ENCODE measurements around the gene SUSD2.

Gene SUSD2

DNA sequence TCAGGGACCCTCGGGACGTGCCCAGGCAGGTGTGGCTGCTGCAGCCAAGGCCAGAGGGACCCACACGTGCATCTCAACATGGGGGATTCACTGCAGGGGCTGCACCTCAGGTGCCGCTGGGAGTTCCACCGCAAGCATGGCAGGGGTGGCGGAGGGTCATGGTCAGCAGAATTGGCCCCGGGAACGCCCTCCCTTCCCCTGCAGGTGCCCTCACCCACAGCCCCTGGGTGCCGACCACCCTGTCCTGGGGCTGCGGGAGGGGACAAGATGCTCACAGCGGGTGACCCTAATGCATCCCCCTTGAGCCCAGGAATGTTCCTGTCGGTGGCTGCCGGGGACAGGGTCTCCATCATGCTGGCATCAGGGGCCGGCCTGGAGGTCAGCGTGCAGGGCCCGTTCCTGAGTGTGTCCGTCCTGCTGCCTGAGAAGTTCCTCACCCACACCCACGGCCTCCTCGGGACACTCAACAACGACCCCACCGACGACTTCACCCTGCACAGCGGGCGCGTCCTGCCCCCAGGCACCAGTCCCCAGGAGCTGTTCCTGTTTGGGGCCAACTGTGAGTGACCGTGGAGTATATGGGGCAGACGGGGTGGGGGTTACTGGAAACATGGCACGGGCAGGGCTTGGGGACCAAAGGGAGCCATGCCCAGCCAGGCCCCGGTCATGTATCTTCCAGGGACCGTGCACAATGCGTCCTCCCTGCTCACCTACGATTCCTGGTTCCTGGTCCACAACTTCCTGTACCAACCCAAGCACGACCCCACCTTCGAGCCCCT, 5.8 kb downstream of the SUSD2 start:
- TF ChIP-seq, protein P1, sequence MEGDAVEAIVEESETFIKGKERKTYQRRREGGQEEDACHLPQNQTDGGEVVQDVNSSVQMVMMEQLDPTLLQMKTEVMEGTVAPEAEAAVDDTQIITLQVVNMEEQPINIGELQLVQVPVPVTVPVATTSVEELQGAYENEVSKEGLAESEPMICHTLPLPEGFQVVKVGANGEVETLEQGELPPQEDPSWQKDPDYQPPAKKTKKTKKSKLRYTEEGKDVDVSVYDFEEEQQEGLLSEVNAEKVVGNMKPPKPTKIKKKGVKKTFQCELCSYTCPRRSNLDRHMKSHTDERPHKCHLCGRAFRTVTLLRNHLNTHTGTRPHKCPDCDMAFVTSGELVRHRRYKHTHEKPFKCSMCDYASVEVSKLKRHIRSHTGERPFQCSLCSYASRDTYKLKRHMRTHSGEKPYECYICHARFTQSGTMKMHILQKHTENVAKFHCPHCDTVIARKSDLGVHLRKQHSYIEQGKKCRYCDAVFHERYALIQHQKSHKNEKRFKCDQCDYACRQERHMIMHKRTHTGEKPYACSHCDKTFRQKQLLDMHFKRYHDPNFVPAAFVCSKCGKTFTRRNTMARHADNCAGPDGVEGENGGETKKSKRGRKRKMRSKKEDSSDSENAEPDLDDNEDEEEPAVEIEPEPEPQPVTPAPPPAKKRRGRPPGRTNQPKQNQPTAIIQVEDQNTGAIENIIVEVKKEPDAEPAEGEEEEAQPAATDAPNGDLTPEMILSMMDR (IDR thresholded peaks at IDR 0.05; ENCODE audit: low read depth, low read length, missing control alignments) = no peak
- H3K36me3 ChIP-seq (replicated peaks) = no peaks in the 10 kb centered on the region
- in situ Hi-C loops (cut with HindIII; ENCODE audit: low pct_ligation_motif_present, low sequenced_read_pairs) = no loop called here
- no peaks in the 10 kb centered on the region for H3K27me3 ChIP-seq (replicated peaks)
- H3K4me3 ChIP-seq (ENCODE audit: low read depth, low read length) = no peak overlapping the region
- H3K27ac ChIP-seq = no peak overlapping the region
- DNase-seq = no peak

DNA sequence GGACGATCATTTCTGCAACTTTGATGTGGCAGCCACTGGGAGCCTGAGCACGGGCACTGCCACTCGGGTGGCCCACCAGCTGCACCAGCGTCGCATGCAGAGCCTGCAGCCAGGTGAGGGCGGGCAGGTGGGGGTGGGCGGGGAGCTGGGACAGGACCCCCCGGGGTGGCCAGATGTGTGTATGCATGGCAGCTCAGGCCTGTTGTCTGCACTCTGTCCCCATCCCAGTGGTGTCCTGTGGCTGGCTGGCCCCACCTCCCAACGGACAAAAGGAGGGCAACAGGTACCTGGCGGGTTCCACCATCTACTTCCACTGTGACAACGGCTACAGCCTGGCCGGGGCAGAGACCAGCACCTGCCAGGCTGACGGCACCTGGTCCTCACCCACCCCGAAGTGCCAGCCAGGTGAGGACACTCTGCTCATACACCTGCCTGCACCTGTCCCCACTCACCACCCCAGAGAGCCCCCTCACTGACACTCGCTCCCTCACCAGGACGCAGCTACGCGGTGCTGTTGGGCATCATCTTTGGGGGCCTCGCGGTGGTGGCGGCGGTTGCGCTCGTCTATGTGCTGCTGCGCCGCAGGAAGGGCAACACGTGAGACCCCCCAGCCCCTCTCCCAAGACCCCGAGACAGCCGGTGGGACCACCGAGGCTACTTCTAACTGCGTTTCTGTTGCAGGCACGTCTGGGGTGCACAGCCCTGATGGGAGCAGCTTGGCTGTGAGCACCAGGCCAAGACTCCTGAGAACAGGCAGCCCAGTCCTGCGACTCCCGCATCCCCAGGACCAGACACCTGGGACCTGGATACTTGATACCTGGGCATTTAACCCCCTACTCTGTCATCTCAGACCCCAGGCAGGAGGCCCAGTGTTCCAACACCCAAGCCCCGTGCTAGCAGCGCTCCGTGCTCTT, 6.7 kb downstream of the SUSD2 start:
- in situ Hi-C loops (cut with HindIII; ENCODE audit: low pct_ligation_motif_present, low sequenced_read_pairs) = no loop called here
- Histone ChIP-seq H3K27ac (no peak overlapping the region), H3K27me3 (replicated peaks) (no peaks in the 10 kb centered on the region), H3K4me3 (ENCODE audit: low read depth, low read length) (no peak overlapping the region), H3K36me3 (replicated peaks) (no peaks in the 10 kb centered on the region)
- DNase-seq = no peak
- TF ChIP-seq, protein P1 (IDR thresholded peaks at IDR 0.05; ENCODE audit: low read depth, low read length, missing control alignments) = no peak

DNA sequence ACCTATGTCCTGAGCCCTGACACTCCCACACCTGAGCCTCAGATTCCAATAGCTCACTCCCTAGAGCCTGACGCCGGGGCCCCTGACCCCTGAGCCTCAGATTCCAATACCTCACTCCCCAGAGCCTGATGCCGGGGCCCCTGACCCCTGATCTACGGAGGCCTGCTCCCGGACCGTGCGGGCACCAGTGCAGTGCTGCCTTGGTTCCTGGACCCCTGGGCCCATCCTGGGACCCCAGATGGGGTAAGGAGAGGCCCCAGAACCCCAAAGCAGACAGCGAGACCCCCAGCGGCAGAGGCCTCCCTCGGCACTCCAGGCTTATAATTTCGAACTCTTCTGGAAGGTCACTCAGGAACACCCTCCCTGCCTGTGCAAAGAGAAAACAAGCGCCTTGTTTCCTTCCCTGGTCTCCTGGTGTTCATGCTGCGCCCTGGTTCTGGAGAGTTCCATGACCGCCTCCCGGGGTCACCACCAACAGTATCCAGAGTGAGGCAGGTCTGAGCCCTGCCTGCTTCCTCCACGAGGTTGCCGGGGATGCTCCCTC, 7.5 kb downstream of the SUSD2 start:
- in situ Hi-C loops (cut with HindIII; ENCODE audit: low pct_ligation_motif_present, low sequenced_read_pairs) = no loop called here
- TF ChIP-seq, protein P1 (IDR thresholded peaks at IDR 0.05; ENCODE audit: low read depth, low read length, missing control alignments) = no peak
- no peak for DNase-seq
- Histone ChIP-seq H3K36me3 (replicated peaks) (no peaks in the 10 kb centered on the region), H3K4me3 (ENCODE audit: low read depth, low read length) (no peak overlapping the region), H3K27me3 (replicated peaks) (no peaks in the 10 kb centered on the region), H3K27ac (no peak overlapping the region)

DNA sequence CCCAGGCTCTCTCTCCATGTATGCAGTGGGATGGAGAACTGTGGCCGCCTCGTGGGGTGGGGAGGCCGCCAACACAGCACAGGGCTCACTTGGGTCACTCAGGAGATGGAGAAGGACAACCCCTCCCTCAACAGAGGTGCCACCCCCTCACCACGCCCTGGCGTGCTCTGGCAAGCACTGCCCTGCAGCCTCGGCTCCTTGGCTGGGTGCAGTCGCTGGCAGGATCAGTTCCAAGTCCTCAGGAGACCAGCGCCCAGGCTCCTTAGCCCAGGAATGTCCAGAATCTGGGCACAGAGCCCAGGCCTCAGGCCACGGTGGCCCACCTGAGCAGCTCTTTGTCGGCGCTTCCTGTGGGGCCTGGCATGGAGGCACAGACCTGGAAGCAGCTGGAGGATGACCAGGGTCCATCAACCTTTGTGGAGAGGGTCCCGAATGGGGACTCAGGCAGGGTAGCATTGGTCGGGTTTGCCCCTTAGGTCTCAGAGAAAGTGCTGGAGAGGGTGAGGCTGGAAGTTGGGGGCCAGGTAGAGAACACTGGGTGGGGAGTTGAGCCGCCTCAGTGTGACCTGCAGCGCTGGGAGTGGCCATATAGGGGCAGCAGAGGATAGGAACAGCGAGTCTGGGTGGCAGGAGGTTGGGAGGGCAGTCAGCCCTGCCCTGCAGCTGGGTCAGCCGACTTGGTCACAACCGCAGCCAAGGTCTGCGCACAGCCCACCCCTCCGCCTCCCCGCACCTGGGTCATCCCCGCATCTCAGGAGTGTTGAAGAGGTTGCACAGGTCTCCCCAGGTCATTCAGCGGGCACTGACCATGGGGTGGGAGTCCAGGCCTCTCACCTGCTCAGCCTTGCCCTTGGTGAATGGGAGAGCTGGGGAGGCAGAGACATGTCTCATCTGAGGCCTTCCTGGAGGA, 8.2 kb downstream of the SUSD2 start:
- H3K27ac ChIP-seq = no peak overlapping the region
- H3K4me3 ChIP-seq (ENCODE audit: low read depth, low read length) = no peak overlapping the region
- in situ Hi-C loops (cut with HindIII; ENCODE audit: low pct_ligation_motif_present, low sequenced_read_pairs) = no loop called here
- peak; percentile 37 for DNase-seq
- no peaks in the 10 kb centered on the region for H3K36me3 ChIP-seq (replicated peaks)
- H3K27me3 ChIP-seq (replicated peaks) = no peaks in the 10 kb centered on the region
- TF ChIP-seq, protein P1 (IDR thresholded peaks at IDR 0.05; ENCODE audit: low read depth, low read length, missing control alignments) = peak; percentile 95

DNA sequence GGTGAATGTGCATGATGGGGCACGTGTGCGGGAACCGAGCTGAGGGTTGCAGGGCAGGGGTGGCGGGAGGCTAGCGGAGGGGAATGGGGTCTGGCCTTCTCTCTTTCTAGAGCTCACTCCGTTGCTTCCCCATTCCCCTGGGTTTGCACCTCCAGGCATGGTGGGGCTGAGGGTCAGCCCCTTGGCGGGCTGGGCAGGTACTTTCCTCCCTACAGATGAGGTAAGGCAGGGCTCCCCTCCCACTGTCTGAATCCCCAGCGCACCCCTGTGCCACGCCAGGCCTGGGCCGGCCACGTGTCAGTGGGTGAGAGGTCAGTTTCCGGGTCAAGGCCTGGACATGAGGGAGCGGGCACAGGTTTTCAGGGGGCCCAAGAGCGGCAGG, 8.9 kb downstream of the SUSD2 start:
- Histone ChIP-seq H3K27ac (no peak overlapping the region), H3K4me3 (ENCODE audit: low read depth, low read length) (no peak overlapping the region), H3K36me3 (replicated peaks) (no peaks in the 10 kb centered on the region), H3K27me3 (replicated peaks) (no peaks in the 10 kb centered on the region)
- no peak for DNase-seq
- in situ Hi-C loops (cut with HindIII; ENCODE audit: low pct_ligation_motif_present, low sequenced_read_pairs) = no loop called here
- TF ChIP-seq, protein P1 (IDR thresholded peaks at IDR 0.05; ENCODE audit: low read depth, low read length, missing control alignments) = no peak

All from brain microvascular endothelial cell (primary cell).